ENCODE data around the gene RPTOR.

- TF ChIP-seq CTCF (IDR thresholded peaks at IDR 0.05; ENCODE audit: low read length) (no peak), EZH2 (IDR thresholded peaks at IDR 0.05; ENCODE audit: borderline replicate concordance, low read length) (no peak)
Observed at GRCh38 chr17:80659651-80660050, 115.0 kb downstream of the RPTOR start.

All from OCI-LY1 (cell line).